Neural progenitor cell (in vitro differentiated cells): ENCODE results near the gene NDUFB10. TPM values are rescaled to one million over a fixed set of nuclear protein-coding genes. Genes with fewer than 3 reads are reported as not detected.

Experiments
- DNase-seq: peaks from one replicate; pipeline ENCODE4 v3.0.0-alpha.2; 2016; ENCODE audit warnings: low spot score
- H2AFZ ChIP-seq: fragments of 200-600 bp; sonication (generic); replicated peaks from 2 replicates; pipeline ENCODE4 v1.6.1; 2016; ENCODE audit warnings: antibody characterized with exemption
- H3F3A ChIP-seq: fragments of 200-600 bp; sonication (generic); 2 replicates; pipeline ENCODE4 v1.6.1; 2016; ENCODE audit warnings: antibody characterized with exemption, low read depth
- H3K27ac ChIP-seq: fragments of 200-600 bp; sonication (generic); 2 replicates; pipeline ENCODE4 v1.5.1; 2016; ENCODE audit warnings: mild to moderate bottlenecking
- H3K27me3 ChIP-seq: fragments of 200-600 bp; sonication (generic); 2 replicates; pipeline ENCODE4 v1.6.1; 2016; ENCODE audit warnings: mild to moderate bottlenecking, moderate library complexity
- H3K36me3 ChIP-seq: fragments of 200-600 bp; sonication (generic); 2 replicates; pipeline ENCODE4 v1.5.1; 2016
- H3K4me1 ChIP-seq: fragments of 200-600 bp; sonication (generic); 2 replicates; pipeline ENCODE4 v1.6.1; 2016; ENCODE audit warnings: mixed run types
- H3K4me2 ChIP-seq: fragments of 200-600 bp; sonication (generic); 2 replicates; pipeline ENCODE4 v1.6.1; 2016
- H3K4me3 ChIP-seq: fragments of 200-600 bp; sonication (generic); 2 replicates; pipeline ENCODE4 v1.5.1; 2016
- H3K79me2 ChIP-seq: fragments of 200-600 bp; sonication (generic); 2 replicates; pipeline ENCODE4 v1.6.1; 2016; ENCODE audit warnings: low read depth
- H3K9ac ChIP-seq: fragments of 200-600 bp; sonication (generic); 2 replicates; pipeline ENCODE4 v1.6.1; 2016
- H3K9me3 ChIP-seq: fragments of 200-600 bp; sonication (generic); 2 replicates; pipeline ENCODE4 v1.5.1; 2016; ENCODE audit warnings: low read depth
- H4K20me1 ChIP-seq: fragments of 200-600 bp; sonication (generic); 2 replicates; pipeline ENCODE4 v1.6.1; 2016; ENCODE audit warnings: low read depth
- H3K27ac Mint-ChIP-seq: 3 replicates; pipeline ENCODE4 v1.8.0; 2021; ENCODE audit warnings: mixed read lengths
- H3K27me3 Mint-ChIP-seq: 2 replicates; pipeline ENCODE4 v1.8.0; 2022; ENCODE audit warnings: low read depth, mild to moderate bottlenecking, inconsistent platforms, moderate library complexity, mixed read lengths; ENCODE audit not compliant: insufficient read depth
- H3K36me3 Mint-ChIP-seq: 3 replicates; pipeline ENCODE4 v1.8.0; 2021; ENCODE audit warnings: mixed read lengths
- H3K4me1 Mint-ChIP-seq: 3 replicates; pipeline ENCODE4 v1.8.0; 2021; ENCODE audit warnings: mixed read lengths
- H3K4me3 Mint-ChIP-seq: 3 replicates; pipeline ENCODE4 v1.8.0; 2021; ENCODE audit warnings: mild to moderate bottlenecking, moderate library complexity, mixed read lengths
- H3K9me3 Mint-ChIP-seq: 3 replicates; pipeline ENCODE4 v1.8.0; 2020; ENCODE audit warnings: mixed read lengths
- EZH2 ChIP-seq: fragments of 200-600 bp; sonication (generic); IDR thresholded peaks from 2 replicates; pipeline ENCODE4 v1.6.1; 2017; ENCODE audit warnings: antibody characterized with exemption, mild to moderate bottlenecking, moderate library complexity
- EZH2phosphoT487 ChIP-seq: fragments of 200-600 bp; sonication (generic); IDR thresholded peaks from 2 replicates; pipeline ENCODE4 v1.6.1; 2017; ENCODE audit warnings: antibody characterized with exemption
- total RNA-seq: library from RNA; depleted of rRNA; stranded (reverse); fragments of >200 nt; gene quantifications from 2 replicates; pipeline ENCODE4 v1.2.3, GENCODE V29; 2015; ENCODE audit warnings: low replicate concordance
- TF ChIP-seq, protein P1 (sequence below): fragments of 200-600 bp; sonication (generic); IDR thresholded peaks from 2 replicates; pipeline ENCODE4 v1.5.1; 2017; ENCODE audit warnings: antibody characterized with exemption, mild to moderate bottlenecking

NDUFB10 gene
- total RNA-seq, 1 donor from 2014 or later, result 155 TPM

DNA sequence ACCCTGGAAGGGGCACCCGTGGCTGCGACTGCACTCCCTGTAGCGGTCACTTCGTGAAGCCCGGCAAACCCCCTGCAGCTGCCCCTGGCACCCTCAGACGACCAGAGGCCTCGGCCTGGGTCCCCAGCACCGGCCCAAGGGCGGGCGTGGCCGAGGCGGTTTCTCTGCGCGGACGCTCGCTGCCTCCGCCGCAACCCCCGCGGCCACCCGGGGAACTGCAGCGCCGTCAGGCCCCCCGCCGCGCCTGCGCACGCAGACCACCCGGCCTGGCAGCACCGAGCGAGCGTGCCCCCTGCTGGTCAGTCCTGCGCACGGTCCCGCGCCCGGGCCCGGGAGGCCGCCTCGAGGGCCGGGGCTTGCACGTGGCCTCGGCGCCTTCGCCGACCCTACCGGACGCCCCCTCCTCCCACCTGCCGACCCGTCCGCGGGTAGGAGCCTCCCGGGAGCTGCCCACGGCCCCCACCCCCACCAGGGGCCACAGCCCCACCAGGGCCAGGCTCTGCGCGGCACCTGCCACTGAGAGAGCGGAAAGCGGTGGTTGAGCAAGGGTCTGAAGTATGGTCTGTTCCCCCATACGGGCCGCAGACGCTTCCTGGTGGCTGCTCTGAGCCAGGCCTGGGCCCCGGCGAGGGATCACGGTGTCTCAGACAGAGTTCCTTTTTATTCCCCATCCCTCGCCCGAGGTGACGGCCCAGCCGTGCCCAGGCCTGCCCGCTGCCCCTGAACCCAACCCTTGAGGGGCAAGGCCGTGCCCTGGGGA is 29.6 kb upstream of the NDUFB10 start:
- peaks cover 36% of the 10 kb centered on the region for H3K27me3 ChIP-seq
- peak overlapping the region; percentile 87 for H2AFZ ChIP-seq
- no peaks in the 10 kb centered on the region for H3K36me3 ChIP-seq
- Mint-ChIP-seq H3K9me3 (no peaks in the 10 kb centered on the region), H3K27ac (no peak overlapping the region), H3K4me1 (peaks cover 2% of the 10 kb centered on the region), H3K4me3 (no peak overlapping the region), H3K27me3 (peaks cover 8% of the 10 kb centered on the region), H3K36me3 (no peaks in the 10 kb centered on the region)
- H3K4me1 ChIP-seq, result no peaks in the 10 kb centered on the region
- no peaks in the 10 kb centered on the region for H3K9me3 ChIP-seq
- DNase-seq, result peak; percentile 92
- H3K4me3 ChIP-seq, result peak overlapping the region; percentile 54
- H3K4me2 ChIP-seq, result peak overlapping the region; percentile 80
- no peaks in the 10 kb centered on the region for H3K79me2 ChIP-seq
- TF ChIP-seq EZH2, result no peak
- TF ChIP-seq, protein P1, sequence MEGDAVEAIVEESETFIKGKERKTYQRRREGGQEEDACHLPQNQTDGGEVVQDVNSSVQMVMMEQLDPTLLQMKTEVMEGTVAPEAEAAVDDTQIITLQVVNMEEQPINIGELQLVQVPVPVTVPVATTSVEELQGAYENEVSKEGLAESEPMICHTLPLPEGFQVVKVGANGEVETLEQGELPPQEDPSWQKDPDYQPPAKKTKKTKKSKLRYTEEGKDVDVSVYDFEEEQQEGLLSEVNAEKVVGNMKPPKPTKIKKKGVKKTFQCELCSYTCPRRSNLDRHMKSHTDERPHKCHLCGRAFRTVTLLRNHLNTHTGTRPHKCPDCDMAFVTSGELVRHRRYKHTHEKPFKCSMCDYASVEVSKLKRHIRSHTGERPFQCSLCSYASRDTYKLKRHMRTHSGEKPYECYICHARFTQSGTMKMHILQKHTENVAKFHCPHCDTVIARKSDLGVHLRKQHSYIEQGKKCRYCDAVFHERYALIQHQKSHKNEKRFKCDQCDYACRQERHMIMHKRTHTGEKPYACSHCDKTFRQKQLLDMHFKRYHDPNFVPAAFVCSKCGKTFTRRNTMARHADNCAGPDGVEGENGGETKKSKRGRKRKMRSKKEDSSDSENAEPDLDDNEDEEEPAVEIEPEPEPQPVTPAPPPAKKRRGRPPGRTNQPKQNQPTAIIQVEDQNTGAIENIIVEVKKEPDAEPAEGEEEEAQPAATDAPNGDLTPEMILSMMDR, result peak; percentile 84
- no peak overlapping the region for H3K27ac ChIP-seq
- H4K20me1 ChIP-seq, result no peaks in the 10 kb centered on the region
- H3F3A ChIP-seq, result peaks cover 4% of the 10 kb centered on the region
- H3K9ac ChIP-seq, result no peak overlapping the region

DNA sequence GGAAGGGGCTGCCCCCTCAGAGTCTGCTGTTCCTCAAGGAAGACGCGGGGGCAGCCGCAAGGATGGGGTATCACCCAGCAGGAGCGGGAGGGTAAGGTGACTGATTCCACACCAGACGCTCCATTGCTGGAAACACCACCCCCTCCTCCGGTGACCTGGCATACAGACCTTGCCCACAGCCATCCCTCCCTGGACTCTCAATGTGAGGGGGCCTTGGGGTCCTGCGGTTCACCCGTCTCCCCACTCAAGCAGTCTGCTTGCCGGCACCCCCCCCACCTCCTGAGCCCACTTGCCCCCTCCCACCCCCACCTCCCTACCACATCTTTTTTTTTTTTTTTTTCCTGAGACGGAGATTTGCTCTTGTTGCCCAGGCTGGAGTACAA is 29.0 kb upstream of the NDUFB10 start:
- Mint-ChIP-seq H3K4me1 (peaks cover 2% of the 10 kb centered on the region), H3K27ac (no peak overlapping the region), H3K4me3 (no peak overlapping the region), H3K36me3 (no peaks in the 10 kb centered on the region), H3K27me3 (peaks cover 8% of the 10 kb centered on the region), H3K9me3 (no peaks in the 10 kb centered on the region)
- no peak overlapping the region for H3K9ac ChIP-seq
- no peak overlapping the region for H3K27ac ChIP-seq
- DNase-seq, result no peak
- no peaks in the 10 kb centered on the region for H3K79me2 ChIP-seq
- H4K20me1 ChIP-seq, result no peaks in the 10 kb centered on the region
- H3K27me3 ChIP-seq, result peaks cover 33% of the 10 kb centered on the region
- TF ChIP-seq EZH2 (no peak), EZH2phosphoT487 (no peak)
- TF ChIP-seq, protein P1, result no peak
- H3K36me3 ChIP-seq, result no peaks in the 10 kb centered on the region
- H3K4me2 ChIP-seq, result no peak overlapping the region
- peaks cover 4% of the 10 kb centered on the region for H3F3A ChIP-seq
- no peak overlapping the region for H2AFZ ChIP-seq
- H3K9me3 ChIP-seq, result no peaks in the 10 kb centered on the region
- H3K4me1 ChIP-seq, result no peaks in the 10 kb centered on the region
- no peak overlapping the region for H3K4me3 ChIP-seq

DNA sequence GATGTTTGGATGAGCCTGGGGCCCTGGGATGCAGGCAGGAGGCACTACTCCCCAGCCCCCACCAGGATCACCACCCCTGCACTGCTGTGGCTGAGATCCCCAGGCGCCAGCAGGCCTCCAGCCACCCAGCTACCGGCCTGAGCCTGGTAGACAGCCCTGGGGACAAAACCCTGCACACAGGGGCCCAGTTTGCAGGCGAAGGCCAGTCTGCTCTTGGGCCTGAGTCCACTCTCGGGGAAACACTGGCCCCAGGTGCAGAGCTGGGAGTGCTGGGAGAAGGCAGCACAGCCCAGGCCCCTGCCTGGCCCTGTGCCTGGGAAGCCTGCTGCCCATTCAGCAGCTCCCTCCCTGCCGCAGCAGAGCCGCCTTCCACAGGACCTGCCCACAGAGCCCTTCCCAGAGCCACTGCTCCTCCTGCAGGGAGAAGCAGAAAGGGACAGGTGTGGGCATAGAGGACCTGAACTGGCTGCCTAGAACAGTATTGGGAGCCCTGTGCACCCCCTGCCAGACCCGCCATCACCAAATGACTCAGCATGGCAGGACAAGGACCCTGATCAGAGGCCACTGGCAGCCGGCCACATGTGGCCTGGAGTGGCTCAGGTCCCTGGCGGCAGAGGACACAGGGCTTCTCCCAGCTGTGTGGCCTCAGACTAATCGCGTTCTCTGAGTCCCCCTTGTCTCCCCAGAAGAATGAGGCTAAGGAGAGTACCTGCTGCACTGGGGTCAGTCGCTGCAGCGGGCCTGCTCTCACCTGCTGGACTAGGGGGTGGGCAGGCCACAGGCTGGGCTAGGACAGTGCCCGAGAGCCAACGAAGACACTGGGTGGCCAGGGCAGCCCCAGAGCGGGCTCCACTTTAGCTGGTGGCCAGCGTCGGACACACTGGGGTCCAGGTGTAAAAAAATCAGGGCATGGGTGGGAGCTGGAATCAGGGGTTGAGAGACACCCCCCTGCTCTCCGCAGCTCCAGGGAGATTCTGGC is 27.0 kb upstream of the NDUFB10 start:
- Histone ChIP-seq H3F3A (peaks cover 4% of the 10 kb centered on the region), H3K4me1 (no peaks in the 10 kb centered on the region), H3K4me2 (no peak overlapping the region), H3K9ac (no peak overlapping the region), H3K79me2 (no peaks in the 10 kb centered on the region), H3K36me3 (no peaks in the 10 kb centered on the region), H3K4me3 (no peak overlapping the region), H3K9me3 (no peaks in the 10 kb centered on the region), H4K20me1 (no peaks in the 10 kb centered on the region), H3K27ac (no peak overlapping the region), H3K27me3 (peaks cover 33% of the 10 kb centered on the region), H2AFZ (no peak overlapping the region)
- TF ChIP-seq EZH2phosphoT487, result no peak
- TF ChIP-seq EZH2, result no peak
- TF ChIP-seq, protein P1, result peak; percentile 31
- Mint-ChIP-seq H3K27me3 (peaks cover 9% of the 10 kb centered on the region), H3K27ac (no peak overlapping the region), H3K4me3 (no peak overlapping the region), H3K9me3 (no peaks in the 10 kb centered on the region), H3K4me1 (peaks cover 2% of the 10 kb centered on the region), H3K36me3 (peaks cover 2% of the 10 kb centered on the region)
- peak; percentile 58 for DNase-seq
